HEK293 (cell line): ENCODE data around the gene SRSF1.

Source experiments
- EGR2 ChIP-seq: fragments of 450-650 bp; formaldehyde crosslinking; IDR thresholded peaks from 2 replicates; pipeline ENCODE4 v1.5.1; 2016; ENCODE audit warnings: low read depth, missing biosample characterization, missing genetic modification characterization
- KLF1 ChIP-seq: fragments of 450-650 bp; formaldehyde crosslinking; IDR thresholded peaks from 2 replicates; pipeline ENCODE4 v1.5.1; 2016; ENCODE audit warnings: missing biosample characterization, missing genetic modification characterization
- ZBTB21 ChIP-seq: fragments of 450-650 bp; formaldehyde crosslinking; IDR thresholded peaks from 2 replicates; pipeline ENCODE4 v1.5.1; 2017; ENCODE audit warnings: missing biosample characterization, missing genetic modification characterization
- ZEB2 ChIP-seq: fragments of 450-650 bp; formaldehyde crosslinking; IDR thresholded peaks from 2 replicates; pipeline ENCODE4 v1.5.1; 2016; ENCODE audit warnings: missing biosample characterization, missing genetic modification characterization
- ZFHX2 ChIP-seq: fragments of 450-650 bp; formaldehyde crosslinking; conservative IDR thresholded peaks from 2 replicates; pipeline ENCODE4 v1.5.1; 2016; ENCODE audit warnings: missing biosample characterization, missing genetic modification characterization
- ZNF426 ChIP-seq: fragments of 450-650 bp; formaldehyde crosslinking; IDR thresholded peaks from 2 replicates; pipeline ENCODE4 v1.5.1; 2017; ENCODE audit warnings: missing biosample characterization, missing genetic modification characterization, mild to moderate bottlenecking, inconsistent platforms, moderate library complexity
- ZNF514 ChIP-seq: fragments of 450-650 bp; formaldehyde crosslinking; IDR thresholded peaks from 2 replicates; pipeline ENCODE4 v1.5.1; 2016; ENCODE audit warnings: missing biosample characterization, missing genetic modification characterization
- ZNF530 ChIP-seq: fragments of 450-650 bp; formaldehyde crosslinking; IDR thresholded peaks from 2 replicates; pipeline ENCODE4 v1.5.1; 2016; ENCODE audit warnings: low read depth, missing biosample characterization, missing genetic modification characterization
- ZNF629 ChIP-seq: fragments of 450-650 bp; formaldehyde crosslinking; IDR thresholded peaks from 2 replicates; pipeline ENCODE4 v1.5.1; 2017; ENCODE audit warnings: missing biosample characterization, missing genetic modification characterization
- TF ChIP-seq, protein P1 (sequence below): fragments of 450-650 bp; formaldehyde crosslinking; IDR thresholded peaks from 2 replicates; pipeline ENCODE4 v1.5.1; 2016; ENCODE audit warnings: missing biosample characterization, missing genetic modification characterization
- TF ChIP-seq, protein P2 (sequence below): fragments of 450-650 bp; formaldehyde crosslinking; IDR thresholded peaks from 2 replicates; pipeline ENCODE4 v1.5.1; 2017; ENCODE audit warnings: missing biosample characterization, missing genetic modification characterization
- TF ChIP-seq, protein P3 (sequence below): fragments of 450-650 bp; formaldehyde crosslinking; IDR thresholded peaks from 2 replicates; pipeline ENCODE4 v1.5.1; 2016; ENCODE audit warnings: missing biosample characterization, missing genetic modification characterization, borderline replicate concordance
- TF ChIP-seq, protein P4 (sequence below): fragments of 450-650 bp; formaldehyde crosslinking; IDR thresholded peaks from 2 replicates; pipeline ENCODE4 v1.5.1; 2016; ENCODE audit warnings: missing biosample characterization, missing genetic modification characterization, low read depth
- TF ChIP-seq, protein P5 (sequence below): fragments of 450-650 bp; formaldehyde crosslinking; IDR thresholded peaks from 2 replicates; pipeline ENCODE4 v1.5.1; 2016; ENCODE audit warnings: missing biosample characterization, missing genetic modification characterization
- TF ChIP-seq, protein P6 (sequence below): fragments of 450-650 bp; formaldehyde crosslinking; IDR thresholded peaks from 2 replicates; pipeline ENCODE4 v1.5.1; 2016; ENCODE audit warnings: missing biosample characterization, missing genetic modification characterization

The SRSF1 gene

DNA sequence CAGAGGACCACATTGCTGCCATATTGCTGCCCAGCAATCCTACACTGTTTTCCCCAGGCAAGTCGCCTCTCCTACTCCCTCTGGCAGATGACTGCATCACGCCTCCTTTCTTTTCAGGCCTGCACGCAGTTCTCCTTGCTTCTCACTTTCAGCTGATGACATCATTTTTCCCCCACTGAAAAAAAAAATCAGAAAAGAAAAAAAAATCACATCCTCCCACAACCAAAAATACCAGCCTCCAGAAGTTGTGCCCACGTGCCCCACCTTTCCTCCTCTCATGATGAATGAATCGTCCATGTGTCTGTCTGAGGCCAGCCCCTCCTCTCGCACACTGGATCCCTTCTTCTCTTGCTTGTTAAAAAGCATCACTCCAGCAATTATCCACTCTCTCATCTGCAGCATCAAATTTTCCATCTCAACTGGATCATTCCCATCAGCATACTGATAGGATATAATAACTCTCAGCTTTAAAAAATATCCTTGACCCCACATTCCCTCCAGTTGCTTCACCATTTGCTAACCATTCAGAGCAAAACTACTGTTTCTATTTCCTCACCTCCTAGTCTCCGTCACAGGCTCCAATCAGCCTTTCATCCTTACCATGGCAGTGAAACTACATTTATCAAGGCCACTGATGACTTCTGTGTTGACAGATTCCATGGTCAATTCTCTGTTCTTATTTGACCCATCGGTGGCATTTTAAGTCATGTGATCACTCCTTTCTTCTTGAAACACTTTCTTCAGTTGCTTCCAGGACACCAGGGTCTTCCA lies 46.1 kb upstream of the SRSF1 start (continued):
- TF ChIP-seq, protein P1, sequence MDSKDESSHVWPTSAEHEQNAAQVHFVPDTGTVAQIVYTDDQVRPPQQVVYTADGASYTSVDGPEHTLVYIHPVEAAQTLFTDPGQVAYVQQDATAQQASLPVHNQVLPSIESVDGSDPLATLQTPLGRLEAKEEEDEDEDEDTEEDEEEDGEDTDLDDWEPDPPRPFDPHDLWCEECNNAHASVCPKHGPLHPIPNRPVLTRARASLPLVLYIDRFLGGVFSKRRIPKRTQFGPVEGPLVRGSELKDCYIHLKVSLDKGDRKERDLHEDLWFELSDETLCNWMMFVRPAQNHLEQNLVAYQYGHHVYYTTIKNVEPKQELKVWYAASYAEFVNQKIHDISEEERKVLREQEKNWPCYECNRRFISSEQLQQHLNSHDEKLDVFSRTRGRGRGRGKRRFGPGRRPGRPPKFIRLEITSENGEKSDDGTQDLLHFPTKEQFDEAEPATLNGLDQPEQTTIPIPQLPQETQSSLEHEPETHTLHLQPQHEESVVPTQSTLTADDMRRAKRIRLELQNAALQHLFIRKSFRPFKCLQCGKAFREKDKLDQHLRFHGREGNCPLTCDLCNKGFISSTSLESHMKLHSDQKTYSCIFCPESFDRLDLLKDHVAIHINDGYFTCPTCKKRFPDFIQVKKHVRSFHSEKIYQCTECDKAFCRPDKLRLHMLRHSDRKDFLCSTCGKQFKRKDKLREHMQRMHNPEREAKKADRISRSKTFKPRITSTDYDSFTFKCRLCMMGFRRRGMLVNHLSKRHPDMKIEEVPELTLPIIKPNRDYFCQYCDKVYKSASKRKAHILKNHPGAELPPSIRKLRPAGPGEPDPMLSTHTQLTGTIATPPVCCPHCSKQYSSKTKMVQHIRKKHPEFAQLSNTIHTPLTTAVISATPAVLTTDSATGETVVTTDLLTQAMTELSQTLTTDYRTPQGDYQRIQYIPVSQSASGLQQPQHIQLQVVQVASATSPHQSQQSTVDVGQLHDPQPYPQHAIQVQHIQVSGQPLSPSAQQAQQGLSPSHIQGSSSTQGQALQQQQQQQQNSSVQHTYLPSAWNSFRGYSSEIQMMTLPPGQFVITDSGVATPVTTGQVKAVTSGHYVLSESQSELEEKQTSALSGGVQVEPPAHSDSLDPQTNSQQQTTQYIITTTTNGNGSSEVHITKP (tag by site-specific recombination): no peak
- no peak for TF ChIP-seq ZEB2 (tag by site-specific recombination)
- TF ChIP-seq ZNF530 (tag by site-specific recombination): no peak
- peak; percentile 32; the same call in 1 of the 2 replicates for TF ChIP-seq ZNF629 (tag by site-specific recombination)
- no peak for TF ChIP-seq ZNF426
- TF ChIP-seq EGR2: peak; percentile 95
- TF ChIP-seq KLF1 (tag by site-specific recombination): no peak
- peak; percentile 63 for TF ChIP-seq ZBTB21 (tag by site-specific recombination)
- TF ChIP-seq, protein P2, sequence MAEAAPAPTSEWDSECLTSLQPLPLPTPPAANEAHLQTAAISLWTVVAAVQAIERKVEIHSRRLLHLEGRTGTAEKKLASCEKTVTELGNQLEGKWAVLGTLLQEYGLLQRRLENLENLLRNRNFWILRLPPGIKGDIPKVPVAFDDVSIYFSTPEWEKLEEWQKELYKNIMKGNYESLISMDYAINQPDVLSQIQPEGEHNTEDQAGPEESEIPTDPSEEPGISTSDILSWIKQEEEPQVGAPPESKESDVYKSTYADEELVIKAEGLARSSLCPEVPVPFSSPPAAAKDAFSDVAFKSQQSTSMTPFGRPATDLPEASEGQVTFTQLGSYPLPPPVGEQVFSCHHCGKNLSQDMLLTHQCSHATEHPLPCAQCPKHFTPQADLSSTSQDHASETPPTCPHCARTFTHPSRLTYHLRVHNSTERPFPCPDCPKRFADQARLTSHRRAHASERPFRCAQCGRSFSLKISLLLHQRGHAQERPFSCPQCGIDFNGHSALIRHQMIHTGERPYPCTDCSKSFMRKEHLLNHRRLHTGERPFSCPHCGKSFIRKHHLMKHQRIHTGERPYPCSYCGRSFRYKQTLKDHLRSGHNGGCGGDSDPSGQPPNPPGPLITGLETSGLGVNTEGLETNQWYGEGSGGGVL (tag by site-specific recombination): peak; percentile 63
- TF ChIP-seq, protein P3, sequence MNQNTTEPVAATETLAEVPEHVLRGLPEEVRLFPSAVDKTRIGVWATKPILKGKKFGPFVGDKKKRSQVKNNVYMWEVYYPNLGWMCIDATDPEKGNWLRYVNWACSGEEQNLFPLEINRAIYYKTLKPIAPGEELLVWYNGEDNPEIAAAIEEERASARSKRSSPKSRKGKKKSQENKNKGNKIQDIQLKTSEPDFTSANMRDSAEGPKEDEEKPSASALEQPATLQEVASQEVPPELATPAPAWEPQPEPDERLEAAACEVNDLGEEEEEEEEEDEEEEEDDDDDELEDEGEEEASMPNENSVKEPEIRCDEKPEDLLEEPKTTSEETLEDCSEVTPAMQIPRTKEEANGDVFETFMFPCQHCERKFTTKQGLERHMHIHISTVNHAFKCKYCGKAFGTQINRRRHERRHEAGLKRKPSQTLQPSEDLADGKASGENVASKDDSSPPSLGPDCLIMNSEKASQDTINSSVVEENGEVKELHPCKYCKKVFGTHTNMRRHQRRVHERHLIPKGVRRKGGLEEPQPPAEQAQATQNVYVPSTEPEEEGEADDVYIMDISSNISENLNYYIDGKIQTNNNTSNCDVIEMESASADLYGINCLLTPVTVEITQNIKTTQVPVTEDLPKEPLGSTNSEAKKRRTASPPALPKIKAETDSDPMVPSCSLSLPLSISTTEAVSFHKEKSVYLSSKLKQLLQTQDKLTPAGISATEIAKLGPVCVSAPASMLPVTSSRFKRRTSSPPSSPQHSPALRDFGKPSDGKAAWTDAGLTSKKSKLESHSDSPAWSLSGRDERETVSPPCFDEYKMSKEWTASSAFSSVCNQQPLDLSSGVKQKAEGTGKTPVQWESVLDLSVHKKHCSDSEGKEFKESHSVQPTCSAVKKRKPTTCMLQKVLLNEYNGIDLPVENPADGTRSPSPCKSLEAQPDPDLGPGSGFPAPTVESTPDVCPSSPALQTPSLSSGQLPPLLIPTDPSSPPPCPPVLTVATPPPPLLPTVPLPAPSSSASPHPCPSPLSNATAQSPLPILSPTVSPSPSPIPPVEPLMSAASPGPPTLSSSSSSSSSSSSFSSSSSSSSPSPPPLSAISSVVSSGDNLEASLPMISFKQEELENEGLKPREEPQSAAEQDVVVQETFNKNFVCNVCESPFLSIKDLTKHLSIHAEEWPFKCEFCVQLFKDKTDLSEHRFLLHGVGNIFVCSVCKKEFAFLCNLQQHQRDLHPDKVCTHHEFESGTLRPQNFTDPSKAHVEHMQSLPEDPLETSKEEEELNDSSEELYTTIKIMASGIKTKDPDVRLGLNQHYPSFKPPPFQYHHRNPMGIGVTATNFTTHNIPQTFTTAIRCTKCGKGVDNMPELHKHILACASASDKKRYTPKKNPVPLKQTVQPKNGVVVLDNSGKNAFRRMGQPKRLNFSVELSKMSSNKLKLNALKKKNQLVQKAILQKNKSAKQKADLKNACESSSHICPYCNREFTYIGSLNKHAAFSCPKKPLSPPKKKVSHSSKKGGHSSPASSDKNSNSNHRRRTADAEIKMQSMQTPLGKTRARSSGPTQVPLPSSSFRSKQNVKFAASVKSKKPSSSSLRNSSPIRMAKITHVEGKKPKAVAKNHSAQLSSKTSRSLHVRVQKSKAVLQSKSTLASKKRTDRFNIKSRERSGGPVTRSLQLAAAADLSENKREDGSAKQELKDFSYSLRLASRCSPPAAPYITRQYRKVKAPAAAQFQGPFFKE: no peak
- TF ChIP-seq, protein P4, sequence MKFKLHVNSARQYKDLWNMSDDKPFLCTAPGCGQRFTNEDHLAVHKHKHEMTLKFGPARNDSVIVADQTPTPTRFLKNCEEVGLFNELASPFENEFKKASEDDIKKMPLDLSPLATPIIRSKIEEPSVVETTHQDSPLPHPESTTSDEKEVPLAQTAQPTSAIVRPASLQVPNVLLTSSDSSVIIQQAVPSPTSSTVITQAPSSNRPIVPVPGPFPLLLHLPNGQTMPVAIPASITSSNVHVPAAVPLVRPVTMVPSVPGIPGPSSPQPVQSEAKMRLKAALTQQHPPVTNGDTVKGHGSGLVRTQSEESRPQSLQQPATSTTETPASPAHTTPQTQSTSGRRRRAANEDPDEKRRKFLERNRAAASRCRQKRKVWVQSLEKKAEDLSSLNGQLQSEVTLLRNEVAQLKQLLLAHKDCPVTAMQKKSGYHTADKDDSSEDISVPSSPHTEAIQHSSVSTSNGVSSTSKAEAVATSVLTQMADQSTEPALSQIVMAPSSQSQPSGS (tag by site-specific recombination): peak; percentile 67
- TF ChIP-seq ZFHX2 (tag by site-specific recombination): peak; percentile 96
- TF ChIP-seq, protein P5, sequence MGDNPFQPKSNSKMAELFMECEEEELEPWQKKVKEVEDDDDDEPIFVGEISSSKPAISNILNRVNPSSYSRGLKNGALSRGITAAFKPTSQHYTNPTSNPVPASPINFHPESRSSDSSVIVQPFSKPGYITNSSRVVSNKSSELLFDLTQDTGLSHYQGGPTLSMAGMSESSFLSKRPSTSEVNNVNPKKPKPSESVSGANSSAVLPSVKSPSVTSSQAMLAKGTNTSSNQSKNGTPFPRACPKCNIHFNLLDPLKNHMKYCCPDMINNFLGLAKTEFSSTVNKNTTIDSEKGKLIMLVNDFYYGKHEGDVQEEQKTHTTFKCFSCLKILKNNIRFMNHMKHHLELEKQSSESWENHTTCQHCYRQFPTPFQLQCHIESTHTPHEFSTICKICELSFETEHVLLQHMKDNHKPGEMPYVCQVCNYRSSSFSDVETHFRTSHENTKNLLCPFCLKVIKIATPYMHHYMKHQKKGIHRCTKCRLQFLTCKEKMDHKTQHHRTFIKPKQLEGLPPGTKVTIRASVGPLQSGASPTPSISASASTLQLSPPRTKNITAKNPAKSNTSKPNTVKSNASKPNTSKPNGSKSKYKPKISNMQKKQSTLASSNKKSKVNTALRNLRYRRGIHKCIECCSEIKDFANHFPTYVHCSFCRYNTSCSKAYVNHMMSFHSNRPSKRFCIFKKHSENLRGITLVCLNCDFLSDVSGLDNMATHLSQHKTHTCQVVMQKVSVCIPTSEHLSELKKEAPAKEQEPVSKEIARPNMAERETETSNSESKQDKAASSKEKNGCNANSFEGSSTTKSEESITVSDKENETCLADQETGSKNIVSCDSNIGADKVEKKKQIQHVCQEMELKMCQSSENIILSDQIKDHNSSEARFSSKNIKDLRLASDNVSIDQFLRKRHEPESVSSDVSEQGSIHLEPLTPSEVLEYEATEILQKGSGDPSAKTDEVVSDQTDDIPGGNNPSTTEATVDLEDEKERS (tag by site-specific recombination): no peak
- TF ChIP-seq, protein P6, sequence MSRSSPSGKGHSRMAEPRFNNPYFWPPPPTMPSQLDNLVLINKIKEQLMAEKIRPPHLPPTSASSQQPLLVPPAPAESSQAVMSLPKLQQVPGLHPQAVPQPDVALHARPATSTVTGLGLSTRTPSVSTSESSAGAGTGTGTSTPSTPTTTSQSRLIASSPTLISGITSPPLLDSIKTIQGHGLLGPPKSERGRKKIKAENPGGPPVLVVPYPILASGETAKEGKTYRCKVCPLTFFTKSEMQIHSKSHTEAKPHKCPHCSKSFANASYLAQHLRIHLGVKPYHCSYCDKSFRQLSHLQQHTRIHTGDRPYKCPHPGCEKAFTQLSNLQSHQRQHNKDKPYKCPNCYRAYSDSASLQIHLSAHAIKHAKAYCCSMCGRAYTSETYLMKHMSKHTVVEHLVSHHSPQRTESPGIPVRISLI: 0 out of 2 replicates have a peak, but pooled peaks have one; percentile 63
- TF ChIP-seq ZNF514 (tag by site-specific recombination): no peak
- TF ChIP-seq, all 188 proteins: peak for 8
